NCI-H460 (cell line): Measurements from ENCODE around the gene GPRC5A. TPM values are rescaled to one million over a fixed set of nuclear protein-coding genes. Genes with fewer than 3 reads are reported as not detected.

ENCODE experiments used
- DNase-seq: peaks from one replicate; pipeline ENCODE4 v3.0.0-alpha.2; 2016; ENCODE audit warnings: low read depth; ENCODE audit errors: extremely low read depth
- total RNA-seq: library from RNA; depleted of rRNA; stranded (reverse); fragments of >200 nt; shearing (Covaris generic); gene quantifications from 2 replicates; pipeline ENCODE4 v1.2.3, GENCODE V29; 2014

The GPRC5A gene
- total RNA-seq, 1 experiment from 2014 or later: 94.6 TPM

DNA sequence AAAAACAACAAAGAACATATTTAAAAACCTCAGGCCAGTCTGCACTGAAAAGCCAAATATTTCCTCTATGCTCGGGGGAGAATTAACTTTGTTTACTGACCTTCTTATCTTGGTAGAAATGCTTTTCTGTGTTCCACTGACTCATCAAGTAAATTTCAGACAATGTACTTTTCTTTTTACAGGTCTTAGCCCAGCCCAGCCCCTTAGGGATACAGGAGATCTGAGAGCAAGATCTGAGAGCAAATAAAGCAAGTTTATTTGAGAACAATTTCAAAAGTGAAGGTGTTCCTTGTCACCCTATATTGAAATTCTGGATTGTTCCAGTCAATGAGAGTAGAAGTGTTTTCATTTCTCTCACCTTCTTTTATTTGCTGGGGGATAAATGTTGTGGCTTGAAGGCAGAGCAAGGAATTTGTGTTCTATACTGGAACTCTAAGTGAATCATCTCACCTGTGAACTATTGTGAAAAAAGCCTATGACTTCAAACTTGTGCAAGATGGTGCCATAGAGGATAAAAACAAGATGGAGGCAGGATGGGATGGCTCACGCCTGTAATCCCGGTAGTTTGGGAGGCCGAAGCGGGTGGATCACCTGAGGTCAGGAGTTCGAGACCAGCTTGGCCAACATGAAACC is 7.9 kb upstream of the GPRC5A start:
- DNase-seq: no peak

DNA sequence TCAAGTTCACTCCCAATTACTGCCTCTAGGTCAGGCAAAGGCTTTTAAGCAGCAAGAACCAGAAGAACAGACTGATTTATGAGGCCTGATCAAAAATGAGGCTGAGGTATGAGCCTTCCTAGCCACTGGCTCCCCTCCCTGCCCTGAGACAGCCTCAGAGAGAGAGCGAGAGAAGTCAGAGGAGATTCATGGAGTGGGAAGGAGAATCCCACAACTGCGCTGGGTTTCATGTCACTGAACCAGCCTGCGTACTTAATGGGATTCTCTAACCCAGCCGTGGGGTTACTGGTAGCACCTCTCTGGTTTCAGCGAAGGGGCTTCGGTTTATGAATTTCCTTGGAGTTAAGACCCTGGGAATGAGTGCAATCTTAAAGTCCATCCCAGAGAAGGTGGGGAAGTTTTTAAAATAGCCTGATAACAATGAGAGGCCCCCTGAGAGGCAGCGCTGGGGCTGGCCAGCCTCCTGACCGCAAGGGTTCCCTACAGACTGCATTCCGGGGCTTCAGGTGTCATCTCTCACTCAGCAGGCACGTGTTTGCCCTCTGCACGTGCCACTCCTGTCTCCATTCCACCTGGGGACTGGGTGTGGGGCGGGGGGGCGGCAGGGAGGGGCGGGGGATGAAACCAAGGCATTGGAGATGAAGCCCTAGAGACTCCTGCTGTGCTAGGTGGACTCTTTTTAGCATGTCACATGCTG is 6.1 kb upstream of the GPRC5A start:
- DNase-seq: no peak

GRCh38 chr12:12887471-12887870 is 3.9 kb upstream of the GPRC5A start:
- DNase-seq: no peak

- DNase-seq: no peak
These were observed 1.7 kb upstream of the GPRC5A start for GRCh38 chr12:12889701-12890100.

DNA sequence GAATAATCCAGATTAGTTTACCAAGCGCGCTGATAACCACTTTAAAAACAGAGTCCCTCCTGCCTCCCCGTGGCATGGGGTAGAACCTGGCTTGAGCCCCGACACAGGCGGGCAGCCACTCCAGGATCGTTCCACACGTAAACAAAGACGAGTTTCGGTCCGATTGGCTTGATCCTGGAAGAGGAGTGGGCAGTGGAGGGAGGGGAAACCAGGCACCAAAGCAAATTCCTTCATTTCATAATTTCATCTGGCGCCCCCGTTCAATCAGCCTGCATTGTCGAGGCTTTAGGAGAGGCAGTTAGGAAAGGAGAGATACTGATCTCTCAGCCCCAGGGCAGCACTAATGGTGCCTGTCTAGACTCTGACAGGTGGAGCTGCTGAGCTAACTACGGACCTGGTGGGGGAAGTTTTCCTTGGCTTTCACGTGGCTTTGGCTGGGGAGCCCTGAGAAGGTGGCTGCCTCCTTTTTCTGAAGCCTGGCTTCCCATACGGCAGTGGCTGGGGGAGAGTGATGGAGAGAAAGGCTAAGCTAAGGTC is 751 bp upstream of the GPRC5A start:
- DNase-seq: peak; percentile 62

- DNase-seq: no peak
These were observed 556 bp downstream of the GPRC5A start for GRCh38 chr12:12891881-12892355.

DNA sequence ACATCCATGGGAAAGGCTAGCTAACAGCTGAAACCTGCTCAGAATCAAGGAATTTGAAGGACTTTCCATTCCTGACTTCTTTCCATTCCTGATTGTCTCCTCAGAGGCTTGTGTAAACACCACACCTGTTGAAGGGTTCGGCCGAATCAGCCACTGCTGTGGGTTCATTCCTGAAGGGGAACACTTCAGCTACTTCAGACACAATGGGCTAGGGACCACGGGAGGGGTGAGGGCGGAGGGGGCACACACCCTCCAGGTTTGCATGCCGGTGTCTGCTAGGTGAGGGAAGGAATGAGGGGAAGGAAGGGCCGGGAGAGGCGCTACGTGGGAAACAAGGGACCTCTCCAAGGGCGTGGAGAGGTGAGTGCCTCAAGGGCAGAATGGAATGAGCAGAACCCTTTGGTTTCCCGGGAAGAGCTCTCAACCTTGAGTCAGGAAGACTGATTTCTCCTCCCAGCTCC is 1.3 kb downstream of the GPRC5A start:
- DNase-seq: no peak

DNA sequence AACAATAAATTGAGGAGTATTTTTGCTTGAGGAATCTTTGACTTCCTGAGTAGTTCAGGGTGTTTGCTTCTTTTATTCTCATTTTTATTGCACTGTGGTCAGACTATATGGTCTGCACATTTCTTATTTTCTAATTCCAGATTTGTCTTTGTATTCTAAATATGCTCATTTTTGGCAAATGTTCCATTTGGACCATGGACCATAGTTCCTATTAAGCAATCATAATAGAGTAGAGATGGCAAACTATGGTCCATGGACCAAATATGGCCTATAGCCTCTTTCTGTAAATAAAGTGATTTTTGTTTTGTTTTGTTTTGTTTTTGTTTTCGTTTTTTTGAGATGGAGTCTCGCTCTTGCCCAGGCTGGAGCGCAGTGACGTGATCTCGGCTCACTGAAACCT is 2.1 kb downstream of the GPRC5A start:
- DNase-seq: no peak

DNA sequence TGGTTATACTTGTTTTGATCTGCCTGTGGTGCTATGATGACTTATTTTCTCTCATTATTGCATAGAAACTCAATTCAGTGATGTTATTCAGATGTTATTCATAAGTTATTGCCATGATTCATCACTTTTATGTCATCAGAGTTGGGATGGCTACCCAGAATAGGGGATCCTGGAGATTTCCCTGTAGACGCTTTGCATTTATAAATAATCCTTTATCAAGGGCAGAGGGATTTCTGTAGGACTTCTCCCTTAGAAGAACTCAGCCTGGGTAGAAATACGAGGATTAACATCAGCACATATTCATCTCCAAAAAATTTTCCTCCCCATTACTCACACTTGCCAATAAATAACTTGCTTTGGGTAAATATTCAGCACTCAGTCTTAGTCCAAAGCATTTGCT is 4.9 kb downstream of the GPRC5A start:
- DNase-seq: no peak

DNA sequence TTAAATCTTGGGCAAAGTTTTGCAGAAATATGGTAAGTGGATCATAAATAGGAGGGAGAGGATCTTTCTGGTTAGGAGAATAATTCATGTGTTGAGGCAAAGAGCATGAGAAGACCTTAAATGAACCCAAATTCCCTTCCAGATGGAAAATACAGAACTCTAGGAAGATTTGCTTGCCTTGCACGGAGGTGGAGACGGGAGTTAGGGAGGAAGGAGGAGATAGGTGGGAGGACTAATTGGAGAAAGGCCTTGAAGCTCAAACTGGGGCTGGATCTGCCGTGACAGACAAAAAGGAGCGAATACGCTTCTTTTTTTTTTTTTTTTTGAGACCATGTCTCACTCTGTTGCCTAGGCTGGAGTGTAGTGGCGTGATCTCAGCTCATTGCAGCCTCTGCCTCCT is 5.9 kb downstream of the GPRC5A start:
- DNase-seq: no peak

DNA sequence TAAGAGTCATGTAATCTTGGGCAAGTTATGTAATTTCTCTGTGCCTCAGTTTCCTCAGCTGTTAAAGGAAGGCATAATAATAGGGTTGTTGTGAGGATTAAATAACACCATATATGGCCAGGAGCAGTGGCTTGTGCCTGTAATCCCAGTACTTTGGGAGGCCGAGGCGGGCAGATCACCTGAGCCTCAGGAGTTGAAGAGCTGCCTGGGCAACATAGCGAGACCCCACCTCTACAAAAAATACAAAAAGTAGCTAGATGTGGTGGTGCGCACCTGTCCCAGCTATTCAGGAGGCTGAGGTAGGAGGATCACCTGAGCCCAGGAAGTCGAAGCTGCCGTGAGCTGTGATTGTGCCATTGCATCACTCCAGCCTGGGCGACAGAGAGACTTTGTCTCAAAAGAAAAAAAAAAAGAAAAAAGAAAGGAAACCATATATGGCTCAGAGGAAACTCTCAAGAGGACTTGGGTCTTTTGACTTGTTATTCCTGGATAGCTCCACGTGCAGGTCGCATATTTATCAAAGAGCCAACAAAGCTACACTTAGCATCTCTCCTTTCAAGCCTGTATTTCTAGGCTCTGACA is 6.9 kb downstream of the GPRC5A start:
- no peak for DNase-seq

- DNase-seq: no peak
These were observed 7.6 kb downstream of the GPRC5A start for GRCh38 chr12:12898911-12899511.

DNA sequence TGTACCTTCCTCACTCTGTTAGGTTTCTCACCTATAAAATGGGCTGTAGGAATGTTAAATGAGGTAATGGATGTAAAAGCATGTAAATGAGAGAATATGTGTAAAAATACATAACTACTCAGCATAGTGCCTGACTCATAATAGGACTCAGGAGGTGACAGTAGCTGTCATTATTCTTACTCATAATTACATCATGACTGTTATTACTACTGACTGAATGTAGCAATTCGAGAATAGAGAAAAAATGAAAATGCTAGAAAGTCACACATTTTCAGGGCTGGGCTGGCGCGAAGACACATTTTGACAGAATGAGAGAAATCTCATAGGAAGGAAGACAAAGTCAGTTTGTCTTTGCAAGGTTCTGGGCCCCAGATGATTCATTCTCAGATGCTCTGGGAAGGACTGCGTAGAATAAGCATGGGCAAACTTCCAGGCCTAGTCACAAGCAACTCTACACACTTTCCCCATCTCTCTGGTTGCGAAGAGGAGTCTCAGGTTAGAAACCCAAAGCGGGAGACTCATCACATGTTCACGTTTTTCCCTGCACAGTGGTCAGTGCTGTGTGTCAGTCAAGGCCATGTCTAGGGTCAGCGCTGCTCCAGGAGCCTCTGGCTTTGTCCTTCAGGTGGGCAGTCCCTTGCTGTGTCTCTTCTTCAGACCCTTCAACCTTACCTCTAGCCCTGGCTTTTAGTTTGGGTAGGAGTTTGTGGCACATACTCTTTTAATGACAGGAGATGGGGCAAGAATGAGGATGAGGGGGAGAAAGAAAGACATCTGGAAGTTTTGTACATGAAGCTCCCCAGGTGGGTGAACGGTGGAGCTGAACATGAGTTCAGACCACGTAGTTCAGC is 8.4 kb downstream of the GPRC5A start:
- no peak for DNase-seq

GRCh38 chr12:12900786-12901157 is 9.4 kb downstream of the GPRC5A start:
- no peak for DNase-seq

- DNase-seq: no peak
These were observed 9.9 kb downstream of the GPRC5A start for GRCh38 chr12:12901158-12901791.

DNA sequence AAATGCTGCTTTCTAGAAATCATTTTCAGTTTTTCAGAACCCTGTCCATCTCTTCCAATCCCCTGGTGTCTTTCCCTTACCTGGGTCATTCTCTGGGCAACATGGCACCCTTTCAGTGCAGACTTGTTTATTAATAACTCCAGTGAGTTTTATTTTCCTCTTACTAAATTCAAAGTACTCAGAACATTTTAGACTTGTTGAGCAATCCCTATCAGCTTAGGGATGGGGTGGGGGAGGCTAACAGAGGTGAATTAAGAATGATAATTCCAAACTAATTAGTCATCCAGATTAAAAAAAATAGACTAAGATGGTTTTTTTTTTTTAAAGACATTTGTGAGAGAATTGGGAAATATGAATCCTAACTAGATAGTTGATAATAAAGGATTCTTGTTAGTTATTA is 10.7 kb downstream of the GPRC5A start:
- DNase-seq: no peak

GRCh38 chr12:12903642-12904609 is 12.6 kb downstream of the GPRC5A start:
- DNase-seq: no peak

- no peak for DNase-seq
These were observed 16.2 kb downstream of the GPRC5A start for GRCh38 chr12:12907552-12907951.

- DNase-seq: no peak
These were observed 16.9 kb downstream of the GPRC5A start for GRCh38 chr12:12908252-12908651.
